SK-N-MC (cell line): ENCODE measurements around the gene PARP1.

Experiments used
- EZH2 ChIP-seq: fragments of 200-600 bp; sonication (generic); IDR thresholded peaks from one replicate; pipeline ENCODE4 v1.6.1; 2017; ENCODE audit warnings: antibody characterized with exemption
- FOXP2 ChIP-seq: optimal IDR thresholded peaks from 2 replicates; pipeline ENCODE3; 2011; ENCODE audit warnings: mild to moderate bottlenecking, moderate library complexity; ENCODE audit not compliant: insufficient read depth; ENCODE audit errors: extremely low read length, control extremely low read depth
- POLR2AphosphoS5 ChIP-seq: IDR thresholded peaks from 2 replicates; pipeline ENCODE4 v1.6.1; 2012; ENCODE audit warnings: mild to moderate bottlenecking, low read depth, low read length, borderline replicate concordance

DNA sequence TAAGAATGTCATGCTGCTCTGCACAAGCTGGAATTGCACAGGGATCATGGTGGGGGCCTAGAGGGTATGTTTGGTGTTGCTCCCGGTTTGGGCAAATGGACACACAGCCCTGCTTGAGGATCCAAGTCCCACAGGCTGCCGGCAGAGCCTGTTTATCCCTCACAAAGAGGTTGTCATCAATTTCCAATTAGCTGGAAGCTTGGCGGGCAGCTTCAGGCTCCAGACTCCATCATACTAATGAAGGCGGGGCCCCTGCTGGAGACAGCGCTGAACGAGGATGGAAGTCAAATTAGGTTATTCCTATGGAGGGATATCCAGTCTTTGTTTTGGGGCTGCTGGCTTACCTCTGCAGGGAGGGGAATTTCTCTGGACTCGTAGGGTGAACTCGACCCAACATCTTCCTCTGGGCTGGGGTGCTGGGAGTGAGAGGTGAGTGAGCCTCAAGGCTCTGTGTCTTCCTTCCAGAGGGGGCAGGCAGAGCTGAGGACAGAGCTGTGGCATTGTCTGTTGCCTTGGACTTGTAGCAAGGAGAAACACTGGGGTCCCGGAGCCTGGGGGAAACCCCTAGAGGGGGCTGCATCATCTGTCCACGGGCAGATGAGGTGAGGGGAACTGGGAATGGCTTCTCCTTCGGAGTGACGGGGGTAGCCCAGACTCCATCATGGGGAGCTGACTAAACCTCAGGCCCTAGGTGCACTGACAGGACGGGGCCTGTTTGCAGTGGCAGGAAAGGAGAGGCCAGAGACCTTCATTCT, 24.9 kb upstream of the PARP1 start:
- no peak for TF ChIP-seq POLR2AphosphoS5
- no peak for TF ChIP-seq EZH2
- TF ChIP-seq FOXP2: no peak
